ENCODE data around the gene ATP11A. TPM values are rescaled to one million over a fixed set of nuclear protein-coding genes. Genes with fewer than 3 reads are reported as not detected.

ATP11A gene
- total and polyA plus RNA-seq, 9 donors: 6.6 to 72.7 (median 34.9) TPM

DNA sequence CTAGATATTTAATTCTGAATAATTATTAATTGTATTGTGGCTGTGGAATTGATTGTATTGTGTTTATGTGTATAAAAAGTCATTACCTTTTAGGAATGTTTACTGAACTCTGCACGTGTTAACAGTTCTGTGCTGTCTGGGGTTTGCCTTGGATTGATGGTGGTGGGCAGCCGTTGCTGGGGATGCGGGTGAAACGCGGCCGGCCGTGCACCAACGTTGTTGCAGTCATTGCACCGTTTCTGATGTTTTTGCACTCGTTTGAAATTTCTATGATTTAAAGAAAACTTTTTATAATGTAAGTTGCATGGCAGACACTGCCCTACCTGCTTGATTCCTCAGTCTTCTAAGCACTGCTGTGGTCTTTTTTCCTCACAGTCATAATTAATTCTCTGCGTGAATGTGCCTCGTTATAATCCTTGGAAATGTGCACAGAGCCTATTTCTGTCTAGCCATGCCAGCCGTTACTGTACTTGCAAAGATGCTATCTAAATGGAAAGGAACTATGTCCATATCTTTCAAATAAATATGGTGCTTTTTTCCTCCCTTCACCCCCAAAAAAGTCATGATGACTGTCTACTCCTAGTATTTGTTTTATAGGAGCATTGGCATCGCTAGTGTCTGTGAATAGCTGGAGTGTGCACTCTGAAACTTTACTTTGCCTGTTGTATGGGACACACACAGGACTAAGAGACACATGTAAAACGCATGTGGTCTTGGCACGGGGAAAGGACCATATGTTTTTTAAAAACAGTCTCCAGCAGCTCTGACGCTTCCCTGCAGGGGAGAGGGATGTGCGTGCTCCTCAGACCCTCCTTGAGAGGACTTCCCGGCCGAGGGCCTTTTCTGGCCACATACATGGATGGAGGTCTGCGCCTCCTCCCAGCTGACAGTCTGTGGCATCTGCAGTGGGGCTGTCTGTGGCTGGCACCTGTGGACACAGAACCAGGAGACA, 238.5 kb downstream of the ATP11A start:
- Histone ChIP-seq H3K4me1 (ENCODE audit: insufficient read depth) (no peaks in the 10 kb centered on the region), H3K36me3 (no peaks in the 10 kb centered on the region), H3K27ac (no peak overlapping the region), H3K4me3 (no peak overlapping the region), H3K9me3 (no peaks in the 10 kb centered on the region), H3K27me3 (no peaks in the 10 kb centered on the region)
- intact Hi-C loops (cut with DNase I): no loop called here
- peak in 1 of 5 donors; percentile 12 for DNase-seq
- TF ChIP-seq, protein P1, sequence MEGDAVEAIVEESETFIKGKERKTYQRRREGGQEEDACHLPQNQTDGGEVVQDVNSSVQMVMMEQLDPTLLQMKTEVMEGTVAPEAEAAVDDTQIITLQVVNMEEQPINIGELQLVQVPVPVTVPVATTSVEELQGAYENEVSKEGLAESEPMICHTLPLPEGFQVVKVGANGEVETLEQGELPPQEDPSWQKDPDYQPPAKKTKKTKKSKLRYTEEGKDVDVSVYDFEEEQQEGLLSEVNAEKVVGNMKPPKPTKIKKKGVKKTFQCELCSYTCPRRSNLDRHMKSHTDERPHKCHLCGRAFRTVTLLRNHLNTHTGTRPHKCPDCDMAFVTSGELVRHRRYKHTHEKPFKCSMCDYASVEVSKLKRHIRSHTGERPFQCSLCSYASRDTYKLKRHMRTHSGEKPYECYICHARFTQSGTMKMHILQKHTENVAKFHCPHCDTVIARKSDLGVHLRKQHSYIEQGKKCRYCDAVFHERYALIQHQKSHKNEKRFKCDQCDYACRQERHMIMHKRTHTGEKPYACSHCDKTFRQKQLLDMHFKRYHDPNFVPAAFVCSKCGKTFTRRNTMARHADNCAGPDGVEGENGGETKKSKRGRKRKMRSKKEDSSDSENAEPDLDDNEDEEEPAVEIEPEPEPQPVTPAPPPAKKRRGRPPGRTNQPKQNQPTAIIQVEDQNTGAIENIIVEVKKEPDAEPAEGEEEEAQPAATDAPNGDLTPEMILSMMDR (IDR thresholded peaks at IDR 0.05): no peak
- TF ChIP-seq EP300 (IDR thresholded peaks at IDR 0.05): no peak
- whole genome bisulfite sequencing, 3 donors: 43 to 57% (median 43%) methylated on average over 21 of the region's 21 CpGs

GRCh38 chr13:112928972-112929782, 239.3 kb downstream of the ATP11A start:
- WGBS, 3 donors: 12 to 18% (median 16%) methylated on average over 21 of the region's 21 CpGs
- Histone ChIP-seq H3K9me3 (no peaks in the 10 kb centered on the region), H3K27me3 (no peaks in the 10 kb centered on the region), H3K4me3 (no peak overlapping the region), H3K36me3 (no peaks in the 10 kb centered on the region), H3K4me1 (ENCODE audit: insufficient read depth) (no peaks in the 10 kb centered on the region), H3K27ac (no peak overlapping the region)
- intact Hi-C loops (cut with DNase I): no loop called here
- peak in 1 of 5 donors; percentile 30 for DNase-seq
- no peak for TF ChIP-seq EP300 (IDR thresholded peaks at IDR 0.05)
- no peak for TF ChIP-seq POLR2A (IDR thresholded peaks at IDR 0.05)
- TF ChIP-seq, protein P1 (IDR thresholded peaks at IDR 0.05): no peak

DNA sequence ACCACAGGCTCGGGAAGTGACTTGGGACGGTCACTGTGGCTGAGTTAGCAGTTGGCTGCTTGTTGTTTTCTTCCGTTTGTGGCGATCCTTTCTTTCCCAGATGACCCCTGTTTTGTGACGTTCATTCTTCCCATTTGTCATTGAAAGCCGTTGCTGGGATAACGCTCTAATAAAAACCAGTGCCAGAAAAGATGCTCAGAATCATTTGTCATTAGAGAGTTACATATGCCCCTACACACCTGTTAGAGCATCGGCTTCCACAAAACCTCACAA, 239.9 kb downstream of the ATP11A start:
- Histone ChIP-seq H3K4me1 (ENCODE audit: insufficient read depth) (no peaks in the 10 kb centered on the region), H3K9me3 (no peaks in the 10 kb centered on the region), H3K27me3 (no peaks in the 10 kb centered on the region), H3K27ac (no peak overlapping the region), H3K36me3 (no peaks in the 10 kb centered on the region), H3K4me3 (no peak overlapping the region)
- DNase-seq: no peak
- 33 to 44% (median 43%) methylated on average over 8 of the region's 8 CpGs for WGBS, 3 donors
- TF ChIP-seq EP300 (IDR thresholded peaks at IDR 0.05) (no peak), POLR2A (IDR thresholded peaks at IDR 0.05) (no peak)
- TF ChIP-seq, protein P1 (IDR thresholded peaks at IDR 0.05): no peak
- intact Hi-C loops (cut with DNase I): loop anchor here in 1 of 4 donors (10.0 kb wide), 1 partner anchor 465 kb away; no protein-coding TSS in a partner anchor

- Histone ChIP-seq H3K4me1 (ENCODE audit: insufficient read depth) (no peaks in the 10 kb centered on the region), H3K9me3 (no peaks in the 10 kb centered on the region), H3K36me3 (no peaks in the 10 kb centered on the region), H3K27ac (no peak overlapping the region), H3K4me3 (no peak overlapping the region), H3K27me3 (no peaks in the 10 kb centered on the region)
- TF ChIP-seq EP300 (IDR thresholded peaks at IDR 0.05) (no peak), POLR2A (IDR thresholded peaks at IDR 0.05) (no peak)
- TF ChIP-seq, protein P1 (IDR thresholded peaks at IDR 0.05): no peak
- DNase-seq: no peak
- intact Hi-C loops (cut with DNase I): loop anchor here in 1 of 4 donors (10.0 kb wide), 1 partner anchor 465 kb away; no protein-coding TSS in a partner anchor
Measured at GRCh38 chr13:112930192-112930591, 240.4 kb downstream of the ATP11A start.
